Mesodermal cell (in vitro differentiated cells): ENCODE results near the gene DCAF12L2.

Experiments used
- H3K27ac ChIP-seq: 2 replicates; pipeline ENCODE4 v1.7.0; 2013; ENCODE audit warnings: mild to moderate bottlenecking, low read depth, low read length, moderate library complexity; ENCODE audit not compliant: severe bottlenecking
- H3K36me3 ChIP-seq: 2 replicates; pipeline ENCODE4 v1.7.1; 2013; ENCODE audit warnings: mild to moderate bottlenecking, low read length, moderate library complexity; ENCODE audit not compliant: control insufficient read depth, insufficient read depth
- H3K4me1 ChIP-seq: one replicate; pipeline ENCODE4 v1.7.1; 2013; ENCODE audit warnings: mild to moderate bottlenecking, low read length; ENCODE audit not compliant: insufficient read depth, control insufficient read depth, poor library complexity, severe bottlenecking
- H3K4me3 ChIP-seq: 2 replicates; pipeline ENCODE4 v1.7.0; 2013; ENCODE audit warnings: low read length, control low read depth, mild to moderate bottlenecking; ENCODE audit not compliant: insufficient read depth, poor library complexity, severe bottlenecking; ENCODE audit errors: extremely low read depth
- H3K9me3 ChIP-seq: 2 replicates; pipeline ENCODE4 v1.7.1; 2013; ENCODE audit warnings: mild to moderate bottlenecking, low read length, moderate library complexity; ENCODE audit not compliant: control insufficient read depth
- WGBS, 2 experiments: methylation state at CpG; one replicate each; pipeline ENCODE4 v1.1.5; 2013; ENCODE audit warnings: missing lambda C conversion rate in 2 of 2; ENCODE audit not compliant: insufficient coverage in 2 of 2; 5-methylcytosine and 5-hydroxymethylcytosine counted together

DCAF12L2 gene

GRCh38 chrX:126124721-126125120, 41.4 kb downstream of the DCAF12L2 start:
- Histone ChIP-seq H3K27ac (no peak overlapping the region), H3K36me3 (no peaks in the 10 kb centered on the region), H3K4me1 (no peaks in the 10 kb centered on the region), H3K9me3 (no peaks in the 10 kb centered on the region), H3K4me3 (no peak overlapping the region)
- WGBS, 2 experiments, result 44% methylated on average over 2 of the region's 2 CpGs; no CpG with 5 or more reads in 1 of the 2 experiments
